HAP-1 (cell line): Measurements from ENCODE around the gene TRIM4.
"Not testable (repeated sequence)": the region's sequence is repeated elsewhere in the genome, so short reads cannot be mapped to it uniquely, and the experiment has no call there.

Source experiments
- DNase-seq, 2 experiments: peaks; one replicate each; pipeline ENCODE4 v3.0.0-alpha.2; 2016 to 2020; ENCODE audit warnings: low spot score in 2 of 2
- H3K27me3 ChIP-seq: fragments of 250-450 bp; sonication (Bioruptor Pico); 2 replicates; pipeline ENCODE4 v1.5.1; 2020; ENCODE audit warnings: low read depth, mild to moderate bottlenecking, moderate library complexity
- H3K36me3 ChIP-seq: fragments of 250-450 bp; sonication (Bioruptor Pico); replicated peaks from 2 replicates; pipeline ENCODE4 v1.5.1; 2020; ENCODE audit warnings: mild to moderate bottlenecking
- H3K4me1 ChIP-seq: fragments of 250-450 bp; sonication (Bioruptor Pico); 2 replicates; pipeline ENCODE4 v1.5.1; 2020; ENCODE audit warnings: mild to moderate bottlenecking
- H3K4me3 ChIP-seq: fragments of 250-450 bp; sonication (Bioruptor Pico); 2 replicates; pipeline ENCODE4 v1.5.1; 2020; ENCODE audit warnings: mild to moderate bottlenecking, moderate library complexity
- H3K9me3 ChIP-seq: fragments of 250-450 bp; sonication (Bioruptor Pico); 2 replicates; pipeline ENCODE4 v1.5.1; 2020; ENCODE audit warnings: mild to moderate bottlenecking, moderate library complexity
- in situ Hi-C: fragments of 300-500 bp; cut with MboI; formaldehyde crosslinking; loops from 3 replicates; pipeline ENCODE4 v1.14.3; 2020; ENCODE audit warnings: low sequenced_read_pairs, inconsistent platforms, mixed read lengths

TRIM4 gene

DNA sequence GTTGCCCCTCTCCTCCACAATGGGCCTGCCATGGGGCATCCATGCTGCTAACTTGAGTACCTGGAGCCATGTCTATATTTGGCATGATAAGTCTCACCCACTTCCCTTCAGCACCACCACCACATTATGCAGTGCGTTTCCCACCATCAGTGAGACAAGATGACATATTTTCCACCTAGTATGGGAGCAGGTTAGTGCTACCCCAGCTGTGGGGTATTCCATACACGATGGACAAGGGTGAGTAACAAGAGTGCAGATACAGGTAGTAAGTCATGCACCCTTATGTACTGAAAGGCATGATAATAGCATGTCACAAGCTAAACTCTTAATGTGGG is 21.3 kb downstream of the TRIM4 start:
- in situ Hi-C loops, result no loop called here
- H3K9me3 ChIP-seq, result no peaks in the 10 kb centered on the region
- no peak for DNase-seq
- no peaks in the 10 kb centered on the region for H3K4me1 ChIP-seq
- no peak overlapping the region for H3K4me3 ChIP-seq
- peaks cover 24% of the 10 kb centered on the region for H3K36me3 ChIP-seq
- no peaks in the 10 kb centered on the region for H3K27me3 ChIP-seq

GRCh38 chr7:99897322-99898022 is 21.9 kb downstream of the TRIM4 start:
- Histone ChIP-seq H3K4me3 (no peak overlapping the region), H3K36me3 (peaks cover 20% of the 10 kb centered on the region), H3K27me3 (no peaks in the 10 kb centered on the region), H3K9me3 (no peaks in the 10 kb centered on the region), H3K4me1 (no peaks in the 10 kb centered on the region)
- in situ Hi-C loops, result no loop called here
- DNase-seq, result no peak

DNA sequence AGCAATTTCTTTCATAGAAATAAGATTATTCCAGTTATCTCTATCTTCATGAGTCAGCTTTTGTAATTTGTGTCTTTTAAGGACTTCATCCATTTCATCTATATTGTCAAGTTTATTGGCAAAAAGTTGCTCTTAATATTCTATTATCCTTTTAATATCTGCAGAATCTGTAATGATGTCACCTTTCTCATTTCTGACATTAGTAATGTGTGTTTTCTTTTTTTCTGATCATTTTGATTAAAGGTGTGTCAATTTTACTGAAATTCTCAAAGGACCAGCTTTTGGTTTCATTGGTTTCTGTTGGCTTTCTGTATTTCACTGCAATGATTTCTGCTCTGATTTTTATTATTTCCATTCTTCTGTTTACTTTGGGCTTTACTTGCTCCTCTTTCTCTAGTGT is 24.6 kb downstream of the TRIM4 start:
- Histone ChIP-seq H3K9me3 (no peaks in the 10 kb centered on the region), H3K27me3 (no peaks in the 10 kb centered on the region), H3K4me3 (no peak overlapping the region), H3K4me1 (no peaks in the 10 kb centered on the region), H3K36me3 (no peaks in the 10 kb centered on the region)
- no peak for DNase-seq
- in situ Hi-C loops, result no loop called here

DNA sequence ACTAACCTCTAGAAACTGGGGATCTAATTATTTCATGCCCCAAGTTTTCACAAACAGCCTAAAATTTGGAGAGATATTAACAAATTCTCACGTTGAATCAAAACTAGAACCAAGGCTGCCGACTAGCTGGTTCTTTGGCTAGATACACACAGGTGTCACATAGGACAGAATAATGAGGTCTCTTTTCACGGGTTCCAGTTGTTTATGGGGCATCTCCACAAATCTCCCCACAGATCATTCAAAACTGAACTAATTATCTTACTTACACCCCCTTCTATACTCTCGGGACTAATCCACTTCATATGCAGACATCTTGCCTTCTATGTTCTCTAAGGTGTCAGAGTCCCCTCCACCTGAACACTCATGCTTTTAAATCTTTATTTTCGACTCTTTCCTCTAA is 26.1 kb downstream of the TRIM4 start:
- Histone ChIP-seq H3K9me3 (0 out of 2 replicates have a peak, but pooled peaks cover 4% of the 10 kb centered on the region), H3K27me3 (no peaks in the 10 kb centered on the region), H3K4me3 (no peak overlapping the region), H3K36me3 (no peaks in the 10 kb centered on the region), H3K4me1 (no peaks in the 10 kb centered on the region)
- in situ Hi-C loops, result no loop called here
- no peak for DNase-seq

DNA sequence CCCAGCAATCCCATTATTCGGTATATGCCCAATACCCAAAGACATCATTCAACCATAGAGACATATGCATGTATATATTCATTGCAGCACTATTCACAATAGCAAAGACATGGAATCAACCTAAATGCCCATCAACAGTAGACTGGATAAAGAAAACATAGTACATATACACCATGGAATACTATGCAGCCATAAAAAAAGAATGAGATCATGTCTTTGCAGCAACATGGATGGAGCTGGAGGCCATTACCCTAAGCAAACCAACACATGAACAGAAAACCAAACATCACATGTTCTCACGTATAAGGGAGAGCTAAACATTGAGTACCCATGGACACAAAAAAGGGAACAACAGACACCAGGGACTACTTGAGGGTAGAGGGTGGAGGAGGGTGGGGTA is 29.0 kb downstream of the TRIM4 start:
- H3K9me3 ChIP-seq, in situ Hi-C loops, H3K36me3 ChIP-seq, H3K4me1 ChIP-seq, H3K27me3 ChIP-seq, DNase-seq, H3K4me3 ChIP-seq: not testable (repeated sequence)

- H3K9me3 ChIP-seq, H3K27me3 ChIP-seq, H3K4me3 ChIP-seq, DNase-seq, H3K36me3 ChIP-seq, in situ Hi-C loops, H3K4me1 ChIP-seq: not testable (repeated sequence)
Measured at GRCh38 chr7:99888366-99888765, 31.0 kb downstream of the TRIM4 start.

- H3K27me3 ChIP-seq, result peaks cover 6% of the 10 kb centered on the region
- DNase-seq, result no peak
- no peak overlapping the region for H3K4me3 ChIP-seq
- in situ Hi-C loops, result no loop called here
- no peaks in the 10 kb centered on the region for H3K4me1 ChIP-seq
- peaks cover 3% of the 10 kb centered on the region; the same call in 1 of the 2 replicates for H3K9me3 ChIP-seq
- no peaks in the 10 kb centered on the region for H3K36me3 ChIP-seq
Measured at GRCh38 chr7:99881370-99881769, 38.0 kb downstream of the TRIM4 start.

DNA sequence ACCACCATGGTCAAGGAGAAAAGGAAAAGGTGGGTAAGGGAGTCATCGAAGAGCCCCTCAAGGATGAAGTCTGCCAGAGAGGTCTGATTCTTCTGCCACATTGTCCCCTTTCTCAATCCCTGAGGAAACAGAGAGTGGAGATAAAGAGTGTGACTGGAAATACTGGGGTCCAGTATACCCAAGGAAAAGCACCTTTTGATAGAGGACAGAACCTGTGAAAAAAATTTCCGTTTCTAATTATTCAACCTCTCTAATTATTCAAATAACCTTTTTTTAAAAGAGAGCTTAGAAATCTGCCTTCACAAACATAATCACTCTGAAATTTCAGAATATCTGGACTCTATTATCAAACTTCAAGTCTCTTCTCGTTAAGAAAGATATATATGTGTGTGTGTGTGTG is 42.4 kb downstream of the TRIM4 start, which contains the start of gene OR2AE1:
OR2AE1 (minus strand) TSS at position 101 of the 400 bp plus-strand sequence; CDS start at position 101, 0 bp downstream.
- Histone ChIP-seq H3K9me3 (no peaks in the 10 kb centered on the region), H3K36me3 (no peaks in the 10 kb centered on the region), H3K4me3 (no peak within 1 kb of the TSS), H3K4me1 (no peaks in the 10 kb centered on the region), H3K27me3 (no peaks in the 10 kb centered on the region; the same call in 1 of the 2 replicates)
- no peak for DNase-seq
- in situ Hi-C loops, result no loop called here

- Histone ChIP-seq H3K4me3 (no peak overlapping the region), H3K9me3 (no peaks in the 10 kb centered on the region), H3K36me3 (no peaks in the 10 kb centered on the region), H3K27me3 (no peaks in the 10 kb centered on the region; the same call in 1 of the 2 replicates), H3K4me1 (no peaks in the 10 kb centered on the region)
- in situ Hi-C loops, result no loop called here
- no peak for DNase-seq
Measured at GRCh38 chr7:99876491-99876890, 42.8 kb downstream of the TRIM4 start.

DNA sequence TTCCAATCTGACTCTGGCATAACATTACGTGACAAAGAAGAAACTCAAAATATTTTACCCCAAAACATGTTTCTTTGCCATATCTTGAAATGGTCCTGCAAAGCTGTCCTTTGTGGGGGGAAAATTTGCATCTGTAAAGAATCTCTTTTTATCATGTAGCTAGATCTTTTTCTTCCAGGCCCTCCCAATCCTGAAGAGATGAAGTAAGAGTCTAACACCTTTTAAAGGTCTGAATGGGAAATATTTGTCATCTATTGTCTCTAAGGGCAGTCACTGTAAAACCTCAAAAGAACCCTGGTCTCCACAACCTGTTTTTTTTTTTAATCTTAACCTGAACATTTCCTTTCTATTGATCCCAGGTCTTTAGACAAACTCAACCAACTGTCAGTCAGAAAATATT is 51.1 kb downstream of the TRIM4 start:
- in situ Hi-C loops, result no loop called here
- Histone ChIP-seq H3K36me3 (no peaks in the 10 kb centered on the region), H3K4me1 (peaks cover 7% of the 10 kb centered on the region), H3K9me3 (no peaks in the 10 kb centered on the region), H3K27me3 (no peaks in the 10 kb centered on the region), H3K4me3 (no peak overlapping the region)
- DNase-seq, result peak in 1 of 2 experiments; percentile 66

DNA sequence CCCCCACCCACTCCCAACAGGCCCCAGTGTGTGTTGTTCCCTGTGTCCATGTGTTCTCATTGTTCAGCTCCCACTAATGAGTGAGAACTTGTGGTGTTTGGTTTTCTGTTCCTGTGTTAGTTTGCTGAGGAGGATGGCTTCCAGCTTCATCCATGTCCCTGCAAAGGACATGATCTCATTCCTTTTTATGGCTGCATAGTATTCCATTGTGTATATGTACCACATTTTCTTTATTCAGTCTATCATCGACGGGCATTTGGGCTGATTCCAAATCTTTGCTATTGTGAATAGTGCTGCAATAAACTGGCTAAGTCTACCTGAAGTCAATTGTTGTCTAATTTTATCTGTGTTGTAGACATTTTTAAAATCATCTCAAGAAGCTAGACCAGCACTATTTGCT is 51.9 kb downstream of the TRIM4 start:
- in situ Hi-C loops, H3K27me3 ChIP-seq, H3K4me1 ChIP-seq, DNase-seq, H3K36me3 ChIP-seq, H3K4me3 ChIP-seq, H3K9me3 ChIP-seq: not testable (repeated sequence)

GRCh38 chr7:99863847-99864440 is 55.4 kb downstream of the TRIM4 start:
- Histone ChIP-seq H3K9me3 (no peaks in the 10 kb centered on the region), H3K27me3 (no peaks in the 10 kb centered on the region), H3K4me1 (peaks cover 7% of the 10 kb centered on the region), H3K36me3 (no peaks in the 10 kb centered on the region), H3K4me3 (no peak overlapping the region)
- in situ Hi-C loops, result no loop called here
- no peak for DNase-seq

DNA sequence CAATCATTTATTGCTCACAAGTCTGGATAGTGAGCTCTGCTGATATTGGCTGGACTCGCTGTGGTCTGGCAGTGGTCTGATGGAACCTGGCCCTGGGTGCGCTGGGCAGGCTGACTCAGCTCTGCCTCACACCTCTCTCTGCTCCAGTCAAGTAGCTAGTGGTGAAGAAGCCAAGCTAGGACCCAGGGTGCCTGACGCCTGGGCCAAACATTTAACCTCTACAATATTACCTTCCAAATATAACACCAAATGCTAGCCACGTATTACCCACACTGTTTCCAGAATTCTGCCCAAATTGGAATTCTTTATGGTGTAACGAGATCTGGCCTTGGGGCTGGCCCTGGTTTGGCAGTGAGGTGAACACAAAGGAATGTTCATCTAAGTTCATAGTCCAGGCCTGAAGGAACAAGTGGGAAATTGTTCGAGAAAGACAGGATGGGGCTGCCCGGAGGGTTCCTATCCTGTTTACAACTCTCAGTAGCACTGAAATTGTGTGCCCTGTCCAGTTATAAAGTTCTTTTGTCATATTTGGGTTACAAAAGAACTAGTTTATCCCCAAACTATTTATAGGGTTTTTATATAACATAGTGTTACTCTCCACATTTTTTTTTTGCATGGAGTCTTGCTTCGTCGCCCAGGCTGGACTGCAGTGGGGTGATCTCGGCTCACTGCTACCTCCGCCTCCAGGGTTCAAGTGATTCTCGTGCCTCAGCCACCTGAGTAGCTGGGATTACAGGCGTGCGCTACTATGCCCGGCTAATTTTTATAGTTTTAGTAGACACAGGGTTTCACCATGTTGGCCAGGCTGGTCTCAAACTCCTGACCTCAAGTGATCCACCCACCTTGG is 58.8 kb downstream of the TRIM4 start:
- H3K9me3 ChIP-seq, result no peaks in the 10 kb centered on the region
- in situ Hi-C loops, result no loop called here
- H3K27me3 ChIP-seq, result no peaks in the 10 kb centered on the region
- no peak for DNase-seq
- no peak overlapping the region for H3K4me3 ChIP-seq
- no peaks in the 10 kb centered on the region for H3K4me1 ChIP-seq
- no peaks in the 10 kb centered on the region for H3K36me3 ChIP-seq

- H3K4me1 ChIP-seq, result no peaks in the 10 kb centered on the region
- in situ Hi-C loops, result no loop called here
Measured at GRCh38 chr7:99855236-99855635, 64.1 kb downstream of the TRIM4 start.

More at GRCh38 chr7:99855236-99855635, 64.1 kb downstream of the TRIM4 start:
- Histone ChIP-seq H3K9me3 (no peaks in the 10 kb centered on the region), H3K4me3 (no peak overlapping the region), H3K36me3 (no peaks in the 10 kb centered on the region), H3K27me3 (peaks cover 3% of the 10 kb centered on the region; the same call in 1 of the 2 replicates)
- no peak for DNase-seq
